Measurements from ENCODE around the gene CCND3. TPM values are rescaled to one million over a fixed set of nuclear protein-coding genes. Genes with fewer than 3 reads are reported as not detected.

CCND3 gene
- total and polyA plus RNA-seq, 2 of the 8 experiments (the other 6 are each of a cell fraction or from before 2014, with no cell fraction given) = 30.6 to 32.9 TPM

DNA sequence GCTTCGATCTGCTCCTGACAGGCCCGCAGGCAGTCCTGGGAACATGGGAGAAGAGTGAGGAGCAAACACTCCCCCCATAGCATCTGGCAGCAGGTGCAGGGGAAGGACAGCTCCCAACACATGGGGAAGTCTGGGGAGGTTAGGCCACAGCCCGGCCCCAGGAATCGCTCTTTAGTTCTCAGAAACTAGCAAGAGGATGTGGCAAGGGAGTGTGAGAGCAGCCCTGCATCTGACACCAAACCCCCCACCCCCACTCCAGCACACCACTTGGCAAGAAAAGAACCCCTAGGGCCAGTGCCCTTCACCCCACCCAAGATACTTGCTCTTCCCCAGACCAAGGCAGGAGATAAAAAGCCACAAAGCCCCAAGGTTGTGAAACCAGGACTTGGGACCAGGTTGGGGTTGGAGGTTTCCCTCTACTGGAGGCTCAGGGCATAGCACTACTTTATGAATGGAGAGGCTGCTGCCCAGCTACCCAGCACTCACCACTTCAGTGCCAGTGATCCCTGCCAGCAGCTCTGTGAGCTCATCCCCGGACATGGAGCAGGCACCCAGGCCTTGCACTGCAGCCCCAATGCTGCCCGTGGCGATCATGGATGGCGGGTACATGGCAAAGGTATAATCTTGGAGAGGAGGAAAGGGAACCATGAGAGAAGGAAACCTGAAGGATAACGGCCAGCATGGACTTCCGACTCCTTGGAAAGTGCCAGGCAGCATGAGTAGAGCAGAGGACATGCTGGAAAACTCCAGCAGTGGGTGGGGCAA lies 5.4 kb downstream of the CCND3 start:
- Histone ChIP-seq H3K4me3 (ENCODE audit: extremely low read depth in 1 of 4, insufficient read depth in 2 of 4, low read depth in 3 of 4, low read length in 4 of 4) (no peak overlapping the region), H4K91ac (replicated peaks; ENCODE audit: insufficient read length, low read length) (no peak overlapping the region), H3K14ac (ENCODE audit: insufficient read length) (no peak overlapping the region), H2BK20ac (ENCODE audit: low read length) (no peak overlapping the region), H4K8ac (ENCODE audit: extremely low read depth, insufficient read depth, low read length) (peak overlapping the region; percentile 80; the same call in 1 of the 2 replicates), H3K23ac (ENCODE audit: insufficient read length) (no peak overlapping the region), H3K79me2 (ENCODE audit: control insufficient read depth in 1 of 2, insufficient read depth in 2 of 2, low read length in 2 of 2) (peaks cover 0 to 10% of the 10 kb centered on the region in 2 experiments; a peak in 1 of 4 replicates), H4K20me1 (replicated peaks in 1 of 2; ENCODE audit: control insufficient read depth in 1 of 2, insufficient read depth in 2 of 2, low read length in 2 of 2) (peaks cover 2 to 6% of the 10 kb centered on the region in 2 experiments), H3K36me3 (ENCODE audit: control insufficient read depth in 2 of 4, insufficient read depth in 4 of 4, low read length in 3 of 4) (peaks cover 24 to 43% (median 34%) of the 10 kb centered on the region in 4 experiments), H3K4me1 (replicated peaks in 1 of 4; ENCODE audit: control insufficient read depth in 3 of 4, insufficient read depth in 4 of 4, low read length in 3 of 4) (peaks cover 6 to 25% (median 21%) of the 10 kb centered on the region in 4 experiments), H3K4ac (replicated peaks; ENCODE audit: insufficient read length, low read depth, low read length) (no peak overlapping the region), H2AK5ac (ENCODE audit: low read depth, low read length) (no peak overlapping the region), H3K9ac (replicated peaks in 1 of 4; ENCODE audit: extremely low read depth in 1 of 4, low read depth in 3 of 4, low read length in 3 of 4) (no peak overlapping the region), H3K9me3 (ENCODE audit: insufficient read depth in 2 of 2, low read depth in 1 of 2, low read length in 1 of 2) (no peaks in the 10 kb centered on the region), H3K56ac (replicated peaks; ENCODE audit: insufficient read length, low read depth, low read length) (no peak overlapping the region), H2AFZ (ENCODE audit: low read length) (no peak overlapping the region), H2BK12ac (ENCODE audit: low read depth, low read length) (no peak overlapping the region), H3K27ac (ENCODE audit: low read depth, low read length) (no peak overlapping the region), H3K79me1 (ENCODE audit: low read depth, low read length) (peaks cover 2% of the 10 kb centered on the region), H2BK120ac (replicated peaks; ENCODE audit: low read depth, low read length) (no peak overlapping the region), H3K18ac (ENCODE audit: extremely low read depth, low read length) (no peak overlapping the region), H3K4me2 (ENCODE audit: insufficient read depth in 1 of 2, low read depth in 2 of 2, low read length in 2 of 2) (no peak overlapping the region), H4K5ac (ENCODE audit: insufficient read length, low read depth, low read length) (no peak overlapping the region), H3K27me3 (replicated peaks in 1 of 4; ENCODE audit: control insufficient read depth in 3 of 4, extremely low read depth in 1 of 4, insufficient read depth in 3 of 4, low read length in 3 of 4) (no peaks in the 10 kb centered on the region), H2BK5ac (ENCODE audit: low read depth, low read length) (no peak overlapping the region), H2BK15ac (ENCODE audit: low read length) (no peak overlapping the region), H3K23me2 (ENCODE audit: low read depth, low read length) (peaks cover 12% of the 10 kb centered on the region)
- WGBS, 2 experiments (ENCODE audit: extremely low coverage in 1 of 2, insufficient coverage in 1 of 2, insufficient read length in 1 of 2, insufficient replicate concordance in 2 of 2, low coverage in 1 of 2, low lambda C conversion rate in 2 of 2, missing lambda C conversion rate in 1 of 2) = 75% methylated on average over 10 of the region's 10 CpGs; no CpG with 5 or more reads in 1 of the 2 experiments
- DNase-seq (ENCODE audit: low read depth in 1 of 2, low spot score in 2 of 2) (peak in 1 of 2 experiments; percentile 78), FAIRE-seq (no peak)
- CTCF ChIA-PET (ENCODE audit: partially characterized antibody) = interaction anchor here (0.5 to 13.7 kb wide), 40 partner anchors 8 to 483 kb away, joined by 3 to 219 read pairs (median 4); partner anchors contain the start of genes BYSL and MED20
- TF ChIP-seq GABPA (IDR thresholded peaks at IDR 0.05; ENCODE audit: borderline replicate concordance, insufficient read depth, low read length) = peak; percentile 48; the same call in 1 of the 2 replicates
- TF ChIP-seq, protein P1, sequence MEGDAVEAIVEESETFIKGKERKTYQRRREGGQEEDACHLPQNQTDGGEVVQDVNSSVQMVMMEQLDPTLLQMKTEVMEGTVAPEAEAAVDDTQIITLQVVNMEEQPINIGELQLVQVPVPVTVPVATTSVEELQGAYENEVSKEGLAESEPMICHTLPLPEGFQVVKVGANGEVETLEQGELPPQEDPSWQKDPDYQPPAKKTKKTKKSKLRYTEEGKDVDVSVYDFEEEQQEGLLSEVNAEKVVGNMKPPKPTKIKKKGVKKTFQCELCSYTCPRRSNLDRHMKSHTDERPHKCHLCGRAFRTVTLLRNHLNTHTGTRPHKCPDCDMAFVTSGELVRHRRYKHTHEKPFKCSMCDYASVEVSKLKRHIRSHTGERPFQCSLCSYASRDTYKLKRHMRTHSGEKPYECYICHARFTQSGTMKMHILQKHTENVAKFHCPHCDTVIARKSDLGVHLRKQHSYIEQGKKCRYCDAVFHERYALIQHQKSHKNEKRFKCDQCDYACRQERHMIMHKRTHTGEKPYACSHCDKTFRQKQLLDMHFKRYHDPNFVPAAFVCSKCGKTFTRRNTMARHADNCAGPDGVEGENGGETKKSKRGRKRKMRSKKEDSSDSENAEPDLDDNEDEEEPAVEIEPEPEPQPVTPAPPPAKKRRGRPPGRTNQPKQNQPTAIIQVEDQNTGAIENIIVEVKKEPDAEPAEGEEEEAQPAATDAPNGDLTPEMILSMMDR (IDR thresholded peaks at IDR 0.05; ENCODE audit: control extremely low read depth in 1 of 3, insufficient read depth in 1 of 3, low read depth in 1 of 3, low read length in 3 of 3) = peak in 2 of 3 experiments; percentile 83 to 94; a peak in 3 of 4 replicates
- TF ChIP-seq YY1 (IDR thresholded peaks at IDR 0.05; ENCODE audit: low read depth, low read length) = 0 out of 2 replicates have a peak, but pooled peaks have one; percentile 6
- peak; percentile 67 to 79 for TF ChIP-seq RAD21 (IDR thresholded peaks at IDR 0.05 in 1 of 2, conservative IDR thresholded peaks at IDR 0.05 in 1 of 2; ENCODE audit: low read depth in 2 of 2, low read length in 2 of 2)
- TF ChIP-seq RNF2 (IDR thresholded peaks at IDR 0.05; ENCODE audit: borderline replicate concordance, low read depth, low read length, missing control alignments, poor library complexity, severe bottlenecking) = no peak
- TF ChIP-seq CEBPB (IDR thresholded peaks at IDR 0.05; ENCODE audit: low read depth, low read length) = peak; percentile 83
- POLR2A ChIA-PET (ENCODE audit: partially characterized antibody) = interaction anchor here (0.9 to 16.6 kb wide), 8 partner anchors 8 to 149 kb away, joined by 3 to 235 read pairs (median 6); partner anchors contain the start of genes BYSL, MED20, TAF8 and TOMM6

Measured in H1 (cell line).